Measurements from ENCODE around the gene ATP5MC3. TPM values are rescaled to one million over a fixed set of nuclear protein-coding genes. Genes with fewer than 3 reads are reported as not detected.
A peak's percentile ranks its signal among the peaks of the same experiment; 100 is the strongest.
"Not testable (repeated sequence)": the region's sequence is repeated elsewhere in the genome, so short reads cannot be mapped to it uniquely, and the experiment has no call there.

Gene ATP5MC3
- polyA plus RNA-seq (ENCODE audit: insufficient read length in 4 of 4): 100 to 1,000 TPM; 317 to 391 (median 367) TPM

DNA sequence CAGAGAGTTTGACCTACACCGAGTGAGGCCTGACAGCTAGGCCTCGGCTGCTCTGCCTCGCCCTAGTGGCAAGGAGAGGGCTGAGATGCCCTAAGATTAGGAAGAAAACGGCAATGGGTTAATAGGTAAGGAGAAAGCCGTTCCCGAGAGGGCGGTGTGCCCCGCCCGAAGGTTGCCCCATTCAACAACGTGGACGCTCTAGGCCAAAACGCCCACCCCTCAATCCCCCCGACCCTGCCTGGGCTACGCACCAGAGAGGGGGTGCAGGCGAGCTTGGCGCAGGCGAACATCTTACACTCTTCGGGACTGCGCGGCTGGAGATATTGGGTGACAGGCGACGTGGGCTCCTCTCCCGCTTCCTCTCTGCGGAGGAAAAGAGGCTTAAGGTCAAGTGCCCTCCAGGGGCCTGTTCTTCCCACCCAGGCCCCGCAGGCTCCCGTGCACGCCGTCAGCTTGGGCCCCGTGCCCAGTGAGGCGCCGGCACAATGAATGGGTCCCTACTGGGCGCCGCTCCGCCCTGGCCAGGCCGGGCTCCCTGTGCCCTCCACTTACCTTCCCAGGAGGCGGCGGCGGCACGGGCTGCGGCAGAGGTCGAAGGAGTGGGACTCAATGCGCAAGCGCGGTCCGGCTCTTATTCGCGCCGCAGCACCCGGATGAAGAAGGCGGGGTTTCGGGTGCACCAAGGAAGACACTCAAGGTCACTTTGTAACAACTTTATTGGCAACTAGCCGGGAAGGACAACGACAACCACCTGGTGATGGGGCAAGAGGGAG, at the start of gene ATP5MC3:
Gene ATP5MC3 (minus strand): TSS at position 607 of the 773 bp plus-strand sequence. CDS start 317 bp downstream, at position 290.
- DNase-seq (ENCODE audit: low read depth in 4 of 4, low spot score in 3 of 4): peak; percentile 85 to 88 (median 88)

DNA sequence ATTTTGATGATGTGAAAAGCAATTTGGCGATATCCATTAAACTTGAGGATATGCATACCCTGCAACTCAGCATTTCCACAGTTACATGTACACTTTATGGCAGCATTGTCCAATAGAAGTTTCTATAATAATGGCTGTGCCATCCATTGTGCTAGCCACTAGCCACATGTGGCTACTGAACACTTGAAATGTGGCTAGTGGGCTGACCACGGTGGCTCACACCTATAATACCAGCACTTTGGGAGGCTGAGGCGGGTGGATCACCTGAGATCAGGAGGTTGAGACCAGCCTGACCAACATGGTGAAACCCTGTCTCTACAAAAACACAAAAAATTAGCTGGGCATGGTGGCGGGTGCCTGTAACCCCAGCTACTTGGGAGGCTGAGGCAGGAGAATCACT, 47.1 kb upstream of the ATP5MC3 start:
- not testable (repeated sequence) for DNase-seq (ENCODE audit: low read depth in 4 of 4, low spot score in 3 of 4)

DNA sequence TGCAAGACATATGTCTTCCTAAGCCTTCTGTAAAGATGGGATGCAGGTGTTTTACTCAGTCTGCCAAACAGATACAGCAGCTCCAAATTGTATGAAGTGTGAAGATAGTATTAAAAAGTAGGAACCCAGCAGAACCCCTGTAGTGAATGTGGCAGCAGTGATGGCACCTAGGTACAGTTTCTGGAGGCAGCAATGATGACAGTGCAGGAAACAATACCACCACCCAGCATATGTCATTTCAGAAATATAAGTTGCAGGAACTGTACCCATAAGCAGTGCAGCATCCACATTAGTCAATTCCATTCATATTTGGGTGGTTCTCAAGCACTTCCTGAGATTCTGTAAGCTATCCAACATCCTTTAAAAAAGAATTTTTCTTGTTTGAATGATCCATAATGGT, 46.7 kb upstream of the ATP5MC3 start:
- no peak for DNase-seq (ENCODE audit: low read depth in 4 of 4, low spot score in 3 of 4)

DNA sequence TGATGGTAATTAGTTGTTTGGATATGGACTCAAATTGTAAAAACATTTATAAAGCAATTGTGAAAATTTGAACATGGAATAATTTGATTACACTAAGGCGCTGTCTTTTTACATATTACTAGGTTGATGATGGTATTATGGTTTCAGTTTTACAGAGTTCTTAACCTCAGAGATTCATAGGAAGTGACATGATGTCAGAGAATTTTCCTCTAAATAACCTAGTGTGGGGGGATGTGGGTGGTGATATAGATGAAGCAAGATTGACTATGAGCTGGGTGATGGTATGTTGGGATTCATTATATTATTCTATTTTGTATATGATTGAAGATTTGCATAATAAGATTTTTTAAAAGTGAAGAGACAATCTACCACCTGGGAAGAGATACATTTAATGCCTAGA, 45.9 kb upstream of the ATP5MC3 start:
- DNase-seq (ENCODE audit: low read depth in 4 of 4, low spot score in 3 of 4): no peak

DNA sequence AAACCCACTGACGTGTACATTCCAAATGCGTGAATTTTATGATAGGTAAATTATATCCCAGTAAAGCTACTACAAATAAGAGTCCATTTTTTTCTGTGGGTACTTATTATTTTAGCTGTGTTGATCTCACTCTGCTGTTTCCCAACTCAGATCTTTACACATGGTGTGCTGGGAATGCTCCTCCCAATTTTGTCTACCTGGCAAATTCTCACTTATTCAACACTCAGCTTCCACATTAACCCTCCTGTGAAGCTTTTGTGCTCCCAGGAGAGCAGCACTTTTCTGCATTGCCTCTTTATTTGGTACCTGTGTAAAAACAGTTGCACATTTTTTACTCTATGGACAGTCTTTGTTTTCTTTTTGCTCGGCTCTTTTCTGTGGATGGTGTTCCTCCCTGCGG, 38.6 kb upstream of the ATP5MC3 start:
- no peak for DNase-seq (ENCODE audit: low read depth in 4 of 4, low spot score in 3 of 4)

DNA sequence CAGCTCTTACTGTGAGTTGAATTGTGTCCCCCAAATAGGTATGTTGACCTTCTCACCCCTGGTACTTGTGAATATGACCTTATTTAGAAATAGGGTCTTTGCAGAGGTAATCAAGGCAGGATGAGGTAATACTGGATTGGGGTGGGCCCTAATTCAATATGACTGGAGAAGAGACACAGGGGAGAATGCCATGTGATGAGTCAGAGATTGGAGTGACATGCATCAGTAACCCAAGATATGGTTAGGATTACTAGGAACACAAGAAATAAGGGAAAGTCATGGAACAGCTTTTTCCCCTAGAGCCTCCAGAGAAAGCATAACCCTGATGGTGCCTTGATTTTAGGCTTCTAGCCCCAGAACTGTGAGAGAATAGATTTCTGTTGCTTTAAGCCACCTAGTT, 37.0 kb upstream of the ATP5MC3 start:
- DNase-seq (ENCODE audit: low read depth in 4 of 4, low spot score in 3 of 4): no peak

DNA sequence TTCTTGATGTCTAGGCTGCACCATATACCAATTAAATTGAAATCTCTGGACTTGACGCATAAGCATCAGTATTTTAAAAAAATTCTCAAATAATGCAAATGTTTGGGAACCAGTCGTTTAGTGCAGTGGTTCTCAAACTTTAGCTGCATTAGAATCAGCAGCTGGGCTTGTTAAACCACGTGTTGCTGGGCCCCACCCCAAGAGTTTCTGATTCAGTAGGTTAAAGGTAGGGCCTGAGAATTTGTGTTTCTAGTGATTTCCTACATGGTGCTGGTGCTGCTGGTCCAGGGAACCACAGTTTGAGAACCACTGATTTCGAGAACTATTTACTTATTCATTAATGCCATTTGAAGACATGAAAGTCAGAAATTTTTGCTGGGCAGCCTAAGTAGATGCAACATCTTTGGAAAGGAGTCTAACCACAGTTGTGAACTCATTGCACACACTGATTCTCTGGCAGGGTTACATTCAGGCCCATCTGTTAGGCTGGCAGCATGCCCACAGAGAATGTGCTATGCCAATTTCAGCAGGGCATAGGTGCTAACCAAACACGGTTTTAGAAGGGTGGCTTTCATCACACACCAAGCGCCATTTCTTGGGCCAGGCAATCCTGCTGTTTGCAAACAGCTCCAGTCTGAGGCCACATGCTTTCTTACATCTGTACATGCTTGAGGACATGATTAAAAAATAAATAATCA, 26.4 kb upstream of the ATP5MC3 start:
- DNase-seq (ENCODE audit: low read depth in 4 of 4, low spot score in 3 of 4): no peak

DNA sequence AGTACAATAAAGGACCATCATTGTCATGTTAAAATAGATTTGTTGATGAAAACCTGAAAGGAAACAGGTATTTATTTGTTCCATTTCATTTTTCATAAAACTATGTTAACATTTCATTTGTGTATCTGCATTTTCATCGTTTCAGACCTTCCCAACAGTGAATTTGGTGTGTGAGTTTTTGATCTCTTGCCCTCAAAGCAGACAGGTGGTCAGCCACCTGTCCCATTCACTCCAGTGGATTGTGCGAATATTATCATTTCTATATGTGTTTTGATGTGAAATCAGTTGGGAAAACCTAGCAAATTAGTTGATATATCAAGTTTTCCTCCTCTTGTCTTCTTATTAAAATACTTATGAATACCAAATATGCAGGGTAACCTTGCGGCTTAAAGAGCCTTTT, 25.4 kb upstream of the ATP5MC3 start:
- no peak for DNase-seq (ENCODE audit: low read depth in 4 of 4, low spot score in 3 of 4)

DNA sequence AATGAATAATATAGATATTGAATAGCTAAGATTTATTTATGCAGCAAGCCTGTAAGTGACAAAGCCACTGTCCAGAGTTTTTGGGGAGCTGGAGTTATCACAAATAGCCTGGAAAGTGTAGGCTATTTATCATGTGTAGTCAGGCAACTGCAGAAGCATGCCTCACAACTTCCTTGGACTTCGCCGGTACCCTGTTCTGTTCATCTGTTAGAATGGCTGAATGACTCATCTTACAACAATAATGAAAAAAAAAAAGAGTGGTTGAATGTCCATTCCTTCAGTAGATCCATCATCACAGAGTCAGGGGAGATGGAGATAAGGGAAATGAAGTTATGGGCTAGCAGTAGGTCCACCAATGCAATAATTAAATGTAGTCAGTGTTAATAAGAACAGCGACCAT, 24.0 kb upstream of the ATP5MC3 start:
- DNase-seq (ENCODE audit: low read depth in 4 of 4, low spot score in 3 of 4): no peak

DNA sequence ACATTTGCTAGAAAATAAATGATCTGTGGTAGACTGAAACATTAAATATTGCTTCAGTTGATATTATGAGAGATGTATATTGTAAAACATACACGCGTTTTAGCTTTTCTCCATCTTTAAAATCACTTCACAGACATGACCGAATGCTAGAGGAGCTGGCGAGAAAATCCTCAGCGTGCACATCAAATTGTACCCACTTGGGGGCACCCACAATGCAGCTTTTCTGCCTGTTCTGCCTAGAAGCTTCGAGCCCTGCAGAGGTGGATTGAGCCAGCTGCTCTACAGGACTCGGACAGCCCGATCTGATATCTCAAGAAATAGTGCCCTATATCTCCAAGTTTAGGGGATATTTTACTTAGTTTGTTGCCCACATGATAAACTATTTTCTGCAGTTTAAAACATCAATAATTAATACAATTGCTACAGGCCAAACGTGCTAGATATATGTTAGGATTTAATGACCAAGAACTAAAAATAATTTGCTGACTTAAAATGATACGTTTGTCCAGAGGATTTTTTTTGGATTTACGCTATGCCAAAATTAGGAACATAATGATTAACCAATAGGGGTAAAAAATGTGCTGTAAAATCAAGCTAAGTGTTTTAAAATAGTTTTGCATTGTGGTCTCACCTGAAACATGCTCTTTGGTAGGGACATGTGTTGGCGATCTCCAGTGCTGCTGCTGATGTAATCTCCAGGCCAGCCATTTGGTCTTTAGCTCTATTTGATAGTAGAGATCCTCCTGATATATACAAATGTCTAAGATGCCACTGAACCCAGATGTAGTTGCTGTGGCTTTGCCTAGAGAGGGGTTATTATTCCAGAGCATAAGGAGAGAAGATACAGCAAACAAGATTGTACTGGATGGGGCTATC, 22.3 kb upstream of the ATP5MC3 start:
- peak in 3 of 4 donors; percentile 31 to 40 (median 35) for DNase-seq (ENCODE audit: low read depth in 4 of 4, low spot score in 3 of 4)

DNA sequence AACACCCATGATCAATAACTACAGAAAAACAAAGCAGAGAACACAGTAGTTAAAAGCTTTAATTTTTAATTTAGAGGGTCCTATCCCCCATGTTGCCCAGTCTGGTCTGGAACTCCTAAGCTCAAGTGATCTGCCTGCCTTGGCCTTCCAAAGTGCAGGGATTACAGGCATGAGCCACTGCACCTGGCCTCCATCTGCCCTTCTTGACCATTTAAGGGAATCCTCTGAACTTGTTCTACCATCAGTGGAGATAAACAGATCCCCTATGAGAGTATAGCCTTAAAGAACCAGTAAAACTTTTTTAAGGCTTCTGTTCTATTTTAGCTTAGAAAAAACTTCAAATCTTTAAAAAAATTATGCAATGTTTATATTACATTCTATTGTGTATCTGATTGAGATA, 13.5 kb upstream of the ATP5MC3 start:
- no peak for DNase-seq (ENCODE audit: low read depth in 4 of 4, low spot score in 3 of 4)

DNA sequence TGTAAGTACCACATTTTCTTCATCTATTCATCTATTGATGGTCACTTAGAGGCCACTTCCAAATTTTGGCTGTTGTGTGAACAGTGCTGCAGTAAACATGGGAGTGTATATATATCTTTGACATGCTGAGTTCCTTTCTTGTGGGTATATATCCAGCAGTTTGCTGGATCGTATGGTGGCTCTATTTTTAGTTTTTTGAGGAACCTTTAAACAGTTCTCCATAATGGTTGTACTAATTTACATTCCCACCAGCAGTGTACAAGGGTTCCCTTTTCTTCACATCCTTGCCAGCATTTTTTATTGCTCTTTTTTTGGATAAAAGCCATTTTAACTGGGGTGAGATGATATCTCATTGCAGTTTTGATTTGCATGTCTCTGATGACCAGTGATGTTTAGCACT, 7.3 kb upstream of the ATP5MC3 start:
- no peak for DNase-seq (ENCODE audit: low read depth in 4 of 4, low spot score in 3 of 4)

DNA sequence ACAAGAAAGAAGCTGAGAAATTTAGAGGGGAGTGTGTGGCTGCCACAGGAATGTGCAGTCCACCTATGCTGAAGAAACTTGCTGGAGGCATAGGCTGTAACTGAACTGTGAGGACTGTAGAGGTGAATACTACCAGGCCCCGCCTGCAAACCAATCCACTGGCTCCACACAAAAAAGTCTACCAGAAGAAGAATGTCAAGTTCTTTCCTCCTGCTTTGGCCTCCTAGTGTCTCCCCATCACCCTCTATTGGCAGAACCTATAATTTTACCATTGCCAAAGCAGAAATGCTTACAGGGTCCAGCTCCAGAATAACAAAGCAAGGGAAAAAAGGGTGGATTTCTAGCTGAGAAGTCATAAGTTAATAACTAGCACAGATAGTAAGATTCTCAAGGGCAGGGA, 5.9 kb upstream of the ATP5MC3 start:
- DNase-seq (ENCODE audit: low read depth in 4 of 4, low spot score in 3 of 4): no peak

DNA sequence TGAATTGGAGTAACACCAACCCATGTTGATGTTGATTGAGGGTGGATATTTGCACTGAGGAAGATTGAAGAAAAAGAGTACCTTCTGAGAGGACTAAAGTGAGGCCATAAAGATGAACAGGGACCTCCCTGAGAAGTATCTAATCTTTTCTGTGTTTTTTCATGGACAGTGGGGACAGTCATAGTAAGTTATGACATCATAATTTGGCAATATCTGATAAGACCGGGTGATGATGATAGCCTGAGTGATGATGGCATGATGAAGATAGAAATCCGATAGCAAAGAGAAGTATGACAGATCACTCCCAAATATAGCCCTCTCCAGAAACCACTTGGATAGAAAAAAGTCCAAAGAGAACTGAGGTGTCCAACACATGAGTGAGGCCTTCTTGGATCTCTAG, 2.2 kb upstream of the ATP5MC3 start:
- no peak for DNase-seq (ENCODE audit: low read depth in 4 of 4, low spot score in 3 of 4)

DNA sequence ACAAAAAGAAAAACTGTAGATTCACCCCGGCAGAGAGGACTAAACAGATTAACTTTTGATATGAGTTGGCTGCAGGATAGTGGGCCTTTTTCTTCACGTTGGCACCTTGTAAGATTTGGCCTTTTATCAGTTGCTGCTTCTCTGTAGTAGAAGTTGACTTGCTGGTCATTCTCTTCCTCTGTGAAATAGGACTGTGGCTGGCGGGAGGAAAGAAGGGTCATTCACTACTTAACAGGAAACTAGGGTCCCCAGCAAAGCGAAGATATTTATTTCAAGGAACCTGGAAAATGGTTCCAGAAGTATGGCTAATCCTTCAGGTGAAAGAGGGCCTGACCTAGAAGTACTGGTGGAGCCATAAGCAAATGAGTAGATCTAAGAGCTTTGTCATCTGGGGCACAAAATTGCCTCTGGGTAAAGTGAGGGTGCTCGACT, 383 bp upstream of the ATP5MC3 start:
- no peak for DNase-seq (ENCODE audit: low read depth in 4 of 4, low spot score in 3 of 4)

DNA sequence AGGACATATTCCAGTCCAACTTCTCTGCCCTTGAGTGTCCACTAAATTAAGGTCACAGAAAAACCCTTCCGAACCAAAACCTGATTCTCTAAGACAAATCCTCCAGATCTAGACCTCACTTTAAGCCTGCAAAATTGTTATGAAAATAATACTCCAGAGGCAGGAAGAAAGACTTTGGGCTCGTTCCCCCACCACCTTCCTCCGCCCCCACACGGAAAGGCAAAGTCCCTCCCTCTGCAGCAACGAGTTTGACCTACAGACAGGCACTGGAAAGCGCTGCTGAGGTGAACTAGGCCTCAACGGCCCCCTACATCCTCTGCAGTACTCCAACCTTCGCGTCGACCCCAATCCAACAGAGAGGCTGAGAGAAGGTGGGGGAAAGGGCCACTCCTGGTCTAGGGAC, 808 bp downstream of the ATP5MC3 start:
- DNase-seq (ENCODE audit: low read depth in 4 of 4, low spot score in 3 of 4): peak; percentile 22 to 49 (median 36)

DNA sequence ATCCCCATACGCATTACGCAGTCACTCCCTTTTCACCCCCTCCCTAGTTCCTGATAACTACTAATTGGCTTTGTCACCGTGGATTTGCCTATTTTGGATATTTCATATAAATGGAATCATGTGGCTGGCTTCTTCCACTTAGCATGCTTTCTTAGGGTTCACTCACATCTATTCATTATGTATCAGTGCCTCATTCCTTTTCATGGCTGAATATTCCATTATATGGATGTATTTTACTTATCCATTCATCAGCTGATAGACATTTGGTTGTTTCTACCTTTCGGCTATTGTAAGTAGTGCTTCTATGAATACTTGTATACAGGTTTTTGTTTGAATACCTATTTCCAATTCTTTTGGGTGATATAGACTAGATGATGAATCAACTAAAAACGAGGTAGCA, 4.9 kb downstream of the ATP5MC3 start:
- DNase-seq (ENCODE audit: low read depth in 4 of 4, low spot score in 3 of 4): no peak

DNA sequence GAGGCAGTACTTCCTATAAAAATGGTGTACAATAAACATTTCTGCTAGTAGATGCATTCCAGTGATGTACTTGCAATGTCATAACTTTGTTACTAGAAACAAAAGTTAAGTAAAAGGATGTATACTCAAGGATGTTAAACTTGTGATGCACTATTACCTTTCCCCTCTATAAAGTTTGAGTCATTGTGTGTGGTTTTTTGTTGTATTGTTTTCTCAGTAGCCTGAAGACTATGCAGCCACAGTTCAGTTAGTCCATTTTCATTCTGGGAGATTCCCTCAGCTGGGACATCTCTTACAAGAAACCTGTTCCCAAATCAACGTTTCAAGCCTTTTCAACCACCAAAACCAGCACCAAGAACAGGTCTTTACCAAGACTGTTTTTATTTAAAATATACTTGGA, 5.6 kb downstream of the ATP5MC3 start:
- no peak for DNase-seq (ENCODE audit: low read depth in 4 of 4, low spot score in 3 of 4)

DNA sequence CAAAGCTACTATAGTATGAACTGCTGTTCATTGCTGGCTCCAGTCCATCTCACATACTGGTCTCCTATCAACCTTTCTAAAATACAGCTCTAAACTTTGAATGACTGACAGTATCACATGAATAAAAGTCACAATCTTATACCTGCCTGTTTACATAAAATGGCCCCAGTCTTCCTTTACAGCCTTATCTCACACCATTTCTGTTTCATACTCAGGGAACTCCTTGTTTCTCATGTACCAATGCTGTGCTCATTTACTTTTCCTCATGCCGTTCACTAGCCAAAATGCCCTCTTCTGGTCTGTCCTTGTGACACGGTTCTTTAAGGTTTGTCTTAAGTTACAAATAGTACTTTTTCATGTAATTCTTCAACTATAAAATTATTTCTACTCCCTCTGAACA, 6.2 kb downstream of the ATP5MC3 start:
- DNase-seq (ENCODE audit: low read depth in 4 of 4, low spot score in 3 of 4): no peak

DNA sequence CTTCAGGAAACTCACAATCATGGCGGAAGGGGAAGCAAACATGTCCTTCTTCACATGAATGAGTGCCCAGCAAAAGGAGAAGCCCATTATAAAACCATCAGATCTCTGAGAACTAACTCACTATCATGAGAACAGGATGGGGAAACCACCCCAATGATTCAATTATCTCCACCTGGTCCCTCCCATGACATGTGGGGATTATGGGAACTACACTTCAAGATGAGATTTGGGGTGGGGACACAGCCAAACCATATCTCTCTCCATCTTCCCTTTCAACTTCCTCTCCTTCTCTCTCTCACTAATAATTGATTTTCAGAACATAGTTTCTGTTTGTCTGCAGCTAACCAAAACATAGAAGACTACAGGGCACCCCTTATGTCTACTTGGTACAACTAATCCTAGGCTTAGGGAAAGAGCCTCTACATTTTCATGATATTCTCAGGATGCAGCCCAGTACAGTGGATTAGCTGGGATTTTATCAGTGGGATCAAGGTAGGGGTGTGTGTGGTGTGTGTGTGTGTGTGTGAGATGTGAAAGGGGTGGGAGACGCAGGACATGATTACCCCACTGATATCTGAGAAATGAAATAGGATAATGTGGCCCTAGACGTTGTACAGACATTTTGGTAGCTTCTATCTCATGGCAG, 10.7 kb downstream of the ATP5MC3 start:
- DNase-seq (ENCODE audit: low read depth in 4 of 4, low spot score in 3 of 4): no peak

DNA sequence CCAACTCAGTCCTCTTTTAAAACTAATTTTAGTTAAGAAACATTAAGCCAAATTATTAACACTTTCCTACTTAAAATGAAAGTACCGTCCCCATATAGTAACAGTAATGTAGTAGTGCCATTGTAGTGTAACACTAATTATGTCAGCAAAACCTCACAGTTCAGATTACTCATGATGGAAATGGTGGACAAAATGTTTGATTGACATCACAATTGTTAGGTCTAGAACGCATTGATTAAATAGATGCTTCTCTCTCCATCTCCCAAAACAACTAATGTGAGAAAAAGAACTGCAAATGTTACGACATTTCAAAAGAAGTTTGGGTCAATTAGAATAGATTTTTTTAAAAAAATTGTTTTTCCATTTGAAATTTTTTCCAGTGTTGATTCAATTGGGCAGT, 12.3 kb downstream of the ATP5MC3 start:
- no peak for DNase-seq (ENCODE audit: low read depth in 4 of 4, low spot score in 3 of 4)
